ENCODE results near the gene FOXJ2.
"Not testable (repeated sequence)": the region's sequence is repeated elsewhere in the genome, so short reads cannot be mapped to it uniquely, and the experiment has no call there.

FOXJ2 gene

GRCh38 chr12:8071820-8072219 lies 39.3 kb downstream of the FOXJ2 start:
- not testable (repeated sequence) for DNase-seq

- DNase-seq: no peak
Measured at GRCh38 chr12:8075935-8076334, 43.4 kb downstream of the FOXJ2 start.

- DNase-seq: no peak
Measured at GRCh38 chr12:8076366-8076765, 43.9 kb downstream of the FOXJ2 start.

DNA sequence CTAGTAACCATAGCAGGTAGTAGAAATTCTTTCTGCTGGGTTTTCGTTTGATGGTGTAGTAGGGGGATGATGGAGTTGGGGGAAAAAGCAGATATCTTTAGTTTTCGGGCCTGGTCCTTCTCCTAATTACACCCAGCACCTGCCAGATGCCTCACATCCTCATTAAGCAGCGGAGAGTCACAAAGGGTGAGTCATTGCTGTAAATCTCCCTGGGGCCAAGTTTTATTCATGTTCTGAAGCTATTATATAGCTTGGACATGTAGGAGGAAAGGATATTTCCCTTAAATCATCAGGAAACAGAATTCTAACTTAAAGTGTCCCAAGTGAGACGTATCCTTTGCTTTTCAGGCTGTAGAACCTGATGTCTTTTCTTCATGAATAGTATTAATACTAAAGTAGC lies 44.7 kb downstream of the FOXJ2 start:
- no peak for DNase-seq

DNA sequence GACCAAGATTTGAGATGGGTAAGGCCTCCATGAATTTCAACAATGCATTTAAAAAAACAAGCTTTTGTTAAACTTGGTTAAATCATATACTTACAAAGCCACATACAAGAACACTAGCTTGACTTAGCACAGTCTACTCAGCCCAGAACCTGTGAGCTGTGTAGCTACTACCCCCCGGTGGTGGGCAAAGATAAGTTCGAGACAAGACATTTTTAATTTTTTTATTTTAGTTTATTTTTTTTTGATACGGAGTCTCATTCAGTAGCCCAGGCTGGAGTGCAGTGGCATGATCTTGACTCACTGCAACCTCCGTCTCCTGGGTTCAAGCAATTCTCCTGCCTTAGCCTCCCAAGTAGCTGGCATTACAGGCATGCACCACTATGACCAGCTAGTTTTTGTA lies 45.9 kb downstream of the FOXJ2 start:
- DNase-seq: no peak

- DNase-seq: no peak
Measured at GRCh38 chr12:8078916-8079315, 46.4 kb downstream of the FOXJ2 start.

- no peak for DNase-seq
Measured at GRCh38 chr12:8080120-8080519, 47.6 kb downstream of the FOXJ2 start.

- DNase-seq: no peak
Measured at GRCh38 chr12:8081251-8081920, 48.9 kb downstream of the FOXJ2 start.

DNA sequence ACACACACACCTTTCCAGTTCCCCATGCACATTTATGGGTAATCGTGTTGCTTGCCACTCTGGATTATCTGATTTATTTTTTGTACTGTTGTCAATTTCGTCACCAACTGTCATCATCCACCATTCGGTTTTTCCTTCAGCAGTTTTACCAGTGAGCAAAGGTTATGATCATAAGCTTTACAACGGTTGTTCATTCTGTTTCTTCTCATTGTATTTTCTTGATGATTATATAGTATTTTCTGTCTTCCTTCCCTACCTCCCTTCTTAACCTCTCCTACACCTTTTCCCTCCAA lies 50.2 kb downstream of the FOXJ2 start:
- no peak for DNase-seq

GRCh38 chr12:8084351-8084750 lies 51.8 kb downstream of the FOXJ2 start:
- not testable (repeated sequence) for DNase-seq

DNA sequence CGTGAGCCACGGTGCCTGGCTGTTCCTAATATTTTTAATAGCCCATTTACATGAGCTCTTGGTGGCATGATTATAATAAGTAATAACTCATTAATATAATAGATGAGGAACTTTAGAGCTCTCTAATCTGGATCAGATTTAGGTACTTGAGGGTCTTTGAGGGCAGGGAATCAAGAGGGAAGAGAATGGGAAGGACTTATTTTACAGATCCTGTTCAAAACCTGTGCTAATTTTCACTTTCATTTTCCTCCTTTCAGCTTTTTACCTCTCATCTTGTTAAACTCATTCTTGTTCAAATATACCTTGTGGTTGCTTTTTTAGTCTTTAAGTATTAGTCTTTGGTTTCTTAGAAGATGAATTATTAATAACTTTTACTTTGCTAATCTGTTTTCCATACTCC lies 55.1 kb downstream of the FOXJ2 start:
- no peak for DNase-seq

DNA sequence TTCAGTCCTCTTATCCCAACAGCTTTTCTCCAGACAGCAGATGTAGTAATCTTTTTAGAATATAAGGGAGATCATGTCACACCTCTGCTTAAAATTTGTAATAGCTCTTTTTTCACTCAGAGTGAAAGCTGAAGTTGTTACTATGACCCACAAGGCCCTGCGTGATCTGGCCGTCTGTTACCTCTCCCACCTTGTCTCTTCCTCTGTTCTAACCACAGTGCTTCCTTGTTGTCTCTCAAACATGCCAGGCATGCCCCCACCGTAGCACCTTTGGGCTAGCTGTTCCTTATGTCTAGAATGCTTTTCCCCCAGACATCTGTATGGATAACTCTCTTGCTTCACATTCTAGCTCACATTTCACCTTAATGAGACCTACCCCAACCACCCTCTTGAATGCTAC lies 56.1 kb downstream of the FOXJ2 start:
- no peak for DNase-seq

DNA sequence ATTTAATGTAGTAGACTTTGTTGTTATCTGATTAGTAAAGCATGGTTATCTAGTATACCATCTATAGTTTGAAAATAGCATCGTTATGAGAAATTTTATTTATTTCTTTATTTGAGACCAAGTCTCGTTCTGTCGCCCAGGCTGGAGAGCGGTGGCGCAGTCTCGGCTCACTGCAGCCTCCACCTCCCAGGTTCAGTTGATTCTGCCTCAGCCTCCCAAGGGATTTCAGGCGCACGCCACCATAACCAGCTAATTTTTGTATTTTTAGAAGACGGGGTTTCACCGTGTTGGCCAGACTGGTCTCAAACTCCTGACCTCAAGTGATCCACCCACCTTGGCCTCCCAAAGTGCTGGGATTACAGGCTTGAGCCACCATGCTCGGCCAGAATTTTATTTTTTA lies 56.8 kb downstream of the FOXJ2 start:
- DNase-seq: not testable (repeated sequence)

DNA sequence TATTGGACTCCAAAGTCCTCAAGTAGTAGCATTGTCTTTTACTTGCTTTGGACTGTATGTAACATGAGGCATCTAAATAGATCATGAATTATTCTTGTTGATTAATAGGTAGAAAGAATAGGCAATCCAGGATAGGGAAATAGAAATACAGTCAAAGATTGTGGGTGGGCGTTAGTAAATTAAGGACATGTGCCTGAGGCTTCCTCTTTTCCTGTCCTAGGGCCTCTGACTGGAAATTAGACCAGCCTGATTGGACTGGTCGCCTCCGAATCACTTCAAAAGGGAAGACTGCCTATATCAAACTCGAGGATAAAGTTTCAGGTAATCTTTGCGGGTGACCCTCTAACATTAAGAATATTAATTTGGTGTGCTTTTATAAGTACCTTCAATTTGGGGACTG lies 57.2 kb downstream of the FOXJ2 start:
- no peak for DNase-seq

DNA sequence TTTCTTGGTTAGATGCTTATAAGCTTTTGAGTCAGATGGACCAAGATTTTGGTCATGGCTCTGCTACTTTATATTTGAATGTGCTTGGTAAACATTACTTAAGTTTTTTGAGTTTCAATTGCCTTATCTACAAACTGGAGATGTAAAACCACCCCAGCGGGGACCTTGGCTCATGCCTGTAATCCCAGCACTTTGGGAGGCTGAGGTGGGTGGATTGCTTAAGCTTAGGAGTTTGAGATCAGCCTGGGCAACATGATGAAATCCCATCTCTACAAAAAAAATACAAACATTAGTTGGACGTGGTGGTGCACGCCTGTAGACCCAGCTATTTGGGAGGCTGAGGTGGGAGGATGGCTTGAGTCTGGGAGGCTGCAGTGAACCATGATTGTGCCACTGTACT lies 60.8 kb downstream of the FOXJ2 start:
- DNase-seq: no peak

GRCh38 chr12:8096281-8096915 lies 63.9 kb downstream of the FOXJ2 start:
- no peak for DNase-seq

- DNase-seq: no peak
Measured at GRCh38 chr12:8099235-8099634, 66.7 kb downstream of the FOXJ2 start.

Measured in NCI-H2081 treated with DMSO at 0.1 percent for 48 hours (cell line).